HAP-1 (cell line): ENCODE data around the gene CYB561D1.
"Not testable (repeated sequence)": the region's sequence is repeated elsewhere in the genome, so short reads cannot be mapped to it uniquely, and the experiment has no call there.

Source experiments
- DNase-seq, 2 experiments: peaks; one replicate each; pipeline ENCODE4 v3.0.0-alpha.2; 2016 to 2020; ENCODE audit warnings: low spot score in 2 of 2
- H3K27me3 ChIP-seq: fragments of 250-450 bp; sonication (Bioruptor Pico); 2 replicates; pipeline ENCODE4 v1.5.1; 2020; ENCODE audit warnings: low read depth, mild to moderate bottlenecking, moderate library complexity
- H3K36me3 ChIP-seq: fragments of 250-450 bp; sonication (Bioruptor Pico); replicated peaks from 2 replicates; pipeline ENCODE4 v1.5.1; 2020; ENCODE audit warnings: mild to moderate bottlenecking
- H3K4me1 ChIP-seq: fragments of 250-450 bp; sonication (Bioruptor Pico); 2 replicates; pipeline ENCODE4 v1.5.1; 2020; ENCODE audit warnings: mild to moderate bottlenecking
- H3K4me3 ChIP-seq: fragments of 250-450 bp; sonication (Bioruptor Pico); 2 replicates; pipeline ENCODE4 v1.5.1; 2020; ENCODE audit warnings: mild to moderate bottlenecking, moderate library complexity
- H3K9me3 ChIP-seq: fragments of 250-450 bp; sonication (Bioruptor Pico); 2 replicates; pipeline ENCODE4 v1.5.1; 2020; ENCODE audit warnings: mild to moderate bottlenecking, moderate library complexity
- in situ Hi-C: fragments of 300-500 bp; cut with MboI; formaldehyde crosslinking; loops from 3 replicates; pipeline ENCODE4 v1.14.3; 2020; ENCODE audit warnings: low sequenced_read_pairs, inconsistent platforms, mixed read lengths

CYB561D1 gene

GRCh38 chr1:109472779-109473178 is 21.1 kb upstream of the CYB561D1 start:
- no peak for DNase-seq
- in situ Hi-C loops: no loop called here
- Histone ChIP-seq H3K9me3 (no peaks in the 10 kb centered on the region), H3K36me3 (no peaks in the 10 kb centered on the region), H3K4me3 (no peak overlapping the region), H3K27me3 (no peaks in the 10 kb centered on the region; the same call in none of the 2 replicates), H3K4me1 (peaks cover 17% of the 10 kb centered on the region)

- DNase-seq, H3K36me3 ChIP-seq, H3K4me3 ChIP-seq, H3K27me3 ChIP-seq, H3K9me3 ChIP-seq, in situ Hi-C loops: not testable (repeated sequence)
- peaks cover 11% of the 10 kb centered on the region for H3K4me1 ChIP-seq
Measured at GRCh38 chr1:109473284-109474057, 20.4 kb upstream of the CYB561D1 start.

- Histone ChIP-seq H3K36me3 (no peaks in the 10 kb centered on the region), H3K4me1 (no peaks in the 10 kb centered on the region), H3K27me3 (no peaks in the 10 kb centered on the region; the same call in none of the 2 replicates), H3K4me3 (no peak overlapping the region), H3K9me3 (no peaks in the 10 kb centered on the region)
- DNase-seq: no peak
- in situ Hi-C loops: no loop called here
Measured at GRCh38 chr1:109474697-109475096, 19.2 kb upstream of the CYB561D1 start.

- Histone ChIP-seq H3K36me3 (no peaks in the 10 kb centered on the region), H3K9me3 (no peaks in the 10 kb centered on the region), H3K4me3 (no peak overlapping the region), H3K27me3 (no peaks in the 10 kb centered on the region; the same call in none of the 2 replicates), H3K4me1 (no peaks in the 10 kb centered on the region)
- in situ Hi-C loops: no loop called here
- no peak for DNase-seq
Measured at GRCh38 chr1:109475261-109475660, 18.6 kb upstream of the CYB561D1 start.

GRCh38 chr1:109476825-109477224 is 17.1 kb upstream of the CYB561D1 start:
- no peaks in the 10 kb centered on the region for H3K36me3 ChIP-seq
- no peaks in the 10 kb centered on the region for H3K27me3 ChIP-seq
- H3K4me3 ChIP-seq: no peak overlapping the region
- in situ Hi-C loops: no loop called here
- H3K9me3 ChIP-seq: no peaks in the 10 kb centered on the region
- no peaks in the 10 kb centered on the region for H3K4me1 ChIP-seq
- DNase-seq: no peak

GRCh38 chr1:109477821-109478220 is 16.1 kb upstream of the CYB561D1 start:
- Histone ChIP-seq H3K4me1 (peaks cover under 1% of the 10 kb centered on the region; the same call in 1 of the 2 replicates), H3K4me3 (no peak overlapping the region), H3K9me3 (no peaks in the 10 kb centered on the region), H3K36me3 (no peaks in the 10 kb centered on the region), H3K27me3 (no peaks in the 10 kb centered on the region)
- no peak for DNase-seq
- in situ Hi-C loops: no loop called here

GRCh38 chr1:109478806-109479205 is 15.1 kb upstream of the CYB561D1 start:
- in situ Hi-C loops: no loop called here

GRCh38 chr1:109479311-109479710 is 14.6 kb upstream of the CYB561D1 start:
- in situ Hi-C loops: no loop called here
- H3K4me3 ChIP-seq: no peak overlapping the region
- H3K4me1 ChIP-seq: peaks cover 5% of the 10 kb centered on the region
- no peaks in the 10 kb centered on the region for H3K36me3 ChIP-seq
- H3K9me3 ChIP-seq: no peaks in the 10 kb centered on the region
- no peak for DNase-seq
- H3K27me3 ChIP-seq: no peaks in the 10 kb centered on the region

More at GRCh38 chr1:109478806-109479205, 15.1 kb upstream of the CYB561D1 start:
- Histone ChIP-seq H3K9me3 (no peaks in the 10 kb centered on the region), H3K27me3 (no peaks in the 10 kb centered on the region), H3K36me3 (no peaks in the 10 kb centered on the region), H3K4me3 (no peak overlapping the region), H3K4me1 (peaks cover 5% of the 10 kb centered on the region)
- DNase-seq: no peak

GRCh38 chr1:109479901-109480300 is 14.0 kb upstream of the CYB561D1 start:
- no peaks in the 10 kb centered on the region for H3K9me3 ChIP-seq
- no peaks in the 10 kb centered on the region for H3K36me3 ChIP-seq
- in situ Hi-C loops: no loop called here
- no peaks in the 10 kb centered on the region for H3K27me3 ChIP-seq
- H3K4me1 ChIP-seq: peaks cover 10% of the 10 kb centered on the region
- H3K4me3 ChIP-seq: no peak overlapping the region
- no peak for DNase-seq

- Histone ChIP-seq H3K36me3 (no peaks in the 10 kb centered on the region), H3K9me3 (no peaks in the 10 kb centered on the region), H3K4me3 (no peak overlapping the region), H3K27me3 (no peaks in the 10 kb centered on the region), H3K4me1 (peaks cover 10% of the 10 kb centered on the region)
- DNase-seq: no peak
- in situ Hi-C loops: no loop called here
Measured at GRCh38 chr1:109481646-109482045, 12.2 kb upstream of the CYB561D1 start.

GRCh38 chr1:109482242-109482641 is 11.7 kb upstream of the CYB561D1 start:
- Histone ChIP-seq H3K4me3 (no peak overlapping the region), H3K27me3 (no peaks in the 10 kb centered on the region), H3K36me3 (no peaks in the 10 kb centered on the region), H3K4me1 (peaks cover 10% of the 10 kb centered on the region), H3K9me3 (no peaks in the 10 kb centered on the region)
- DNase-seq: no peak
- in situ Hi-C loops: no loop called here

GRCh38 chr1:109482791-109483671 is 10.9 kb upstream of the CYB561D1 start:
- peak overlapping the region; percentile 46 for H3K4me3 ChIP-seq
- in situ Hi-C loops: no loop called here

GRCh38 chr1:109483672-109484518 is 10.0 kb upstream of the CYB561D1 start, which contains the start of gene ATXN7L2:
ATXN7L2 (plus strand) TSS chr1:109483905; CDS start chr1:109483954, 49 bp downstream.
- peak; percentile 88 to 93 for DNase-seq
- peaks cover 10% of the 10 kb centered on the region for H3K4me1 ChIP-seq
- no peaks in the 10 kb centered on the region; the same call in 1 of the 2 replicates for H3K36me3 ChIP-seq
- peak within 1 kb of the TSS; percentile 99 for H3K4me3 ChIP-seq
- H3K9me3 ChIP-seq: no peaks in the 10 kb centered on the region
- in situ Hi-C loops: no loop called here
- no peaks in the 10 kb centered on the region for H3K27me3 ChIP-seq

More at GRCh38 chr1:109482791-109483671, 10.9 kb upstream of the CYB561D1 start:
- Histone ChIP-seq H3K4me1 (peaks cover 10% of the 10 kb centered on the region), H3K27me3 (no peaks in the 10 kb centered on the region), H3K9me3 (no peaks in the 10 kb centered on the region), H3K36me3 (no peaks in the 10 kb centered on the region)
- peak; percentile 34 to 69 for DNase-seq
